ENCODE results near the gene CTNNAL1. TPM values are rescaled to one million over a fixed set of nuclear protein-coding genes. Genes with fewer than 3 reads are reported as not detected.

The CTNNAL1 gene
- total and polyA plus RNA-seq, 2 donors (not counting 1 experiment from before 2014, with no cell fraction given) = 0.04 to 1.5 TPM

DNA sequence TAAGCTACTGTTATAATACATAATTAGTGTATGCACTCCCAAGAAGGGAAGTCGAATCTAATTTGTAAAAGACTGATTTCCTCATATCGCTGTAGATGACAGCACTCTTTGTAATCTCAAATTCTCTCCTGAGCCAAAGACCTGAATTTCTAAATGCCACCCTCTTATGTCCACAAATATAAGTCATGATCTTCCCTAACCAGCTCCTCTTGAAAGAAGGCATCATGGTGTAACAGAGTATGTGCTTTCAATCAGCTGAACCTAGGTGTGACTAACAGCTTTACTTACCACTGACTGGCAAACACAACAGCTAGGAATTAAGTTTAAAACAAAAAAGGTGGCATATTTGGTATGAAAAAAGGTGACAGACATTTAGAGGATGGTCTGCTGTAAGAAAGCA, 34.0 kb upstream of the CTNNAL1 start:
- H3K9me3 Mint-ChIP-seq (ENCODE audit: insufficient read depth) = peaks cover 6% of the 10 kb centered on the region
- no peaks in the 10 kb centered on the region for H4K20me1 ChIP-seq (ENCODE audit: control insufficient read depth, insufficient read depth, low read length, poor library complexity, severe bottlenecking)
- no peaks in the 10 kb centered on the region for H3K4me1 ChIP-seq (ENCODE audit: control insufficient read depth in 2 of 2, insufficient read depth in 2 of 2, low read length in 2 of 2)
- 100% methylated on average over 1 of the region's 2 CpGs for WGBS (ENCODE audit: insufficient coverage)
- no peak overlapping the region for H3K4me2 ChIP-seq (replicated peaks; ENCODE audit: low read depth, low read length, poor library complexity, severe bottlenecking)
- H3K36me3 ChIP-seq (replicated peaks in 1 of 2; ENCODE audit: control extremely low read depth in 1 of 2, control insufficient read depth in 1 of 2, extremely low read depth in 1 of 2, insufficient read depth in 2 of 2, low read length in 1 of 2) = peaks cover 5 to 62% of the 10 kb centered on the region in 2 experiments
- ChIA-PET POLR2A (no interaction called here), CTCF (no interaction called here)
- ATAC-seq (ENCODE audit: low read depth) (no peak), DNase-seq (no peak)
- H3K27ac ChIP-seq (ENCODE audit: low read length in 2 of 2) = no peak overlapping the region
- no peaks in the 10 kb centered on the region for H3K27me3 ChIP-seq (replicated peaks in 1 of 4; ENCODE audit: control extremely low read depth in 1 of 4, control insufficient read depth in 3 of 4, insufficient read depth in 4 of 4, low read length in 3 of 4)
- no peak overlapping the region for H3K27ac Mint-ChIP-seq
- no peak overlapping the region for H3K4me3 ChIP-seq (ENCODE audit: control extremely low read depth in 1 of 5, extremely low read depth in 1 of 5, insufficient read depth in 1 of 5, low read depth in 2 of 5, low read length in 4 of 5)
- no peaks in the 10 kb centered on the region for H3K27me3 Mint-ChIP-seq
- H3K79me2 ChIP-seq (ENCODE audit: control insufficient read depth, insufficient read depth, low read length) = no peaks in the 10 kb centered on the region
- peaks cover 0 to 3% (median 0%) of the 10 kb centered on the region in 3 donors for H3K9me3 ChIP-seq (ENCODE audit: control extremely low read depth in 1 of 3, control insufficient read depth in 2 of 3, insufficient read depth in 1 of 3, low read length in 2 of 3)
- H3K4me3 Mint-ChIP-seq = no peak overlapping the region
- TF ChIP-seq EZH2 (IDR thresholded peaks at IDR 0.05; ENCODE audit: borderline replicate concordance, insufficient read depth, low read depth, low read length, poor library complexity, severe bottlenecking) = no peak
- TF ChIP-seq, protein P1, sequence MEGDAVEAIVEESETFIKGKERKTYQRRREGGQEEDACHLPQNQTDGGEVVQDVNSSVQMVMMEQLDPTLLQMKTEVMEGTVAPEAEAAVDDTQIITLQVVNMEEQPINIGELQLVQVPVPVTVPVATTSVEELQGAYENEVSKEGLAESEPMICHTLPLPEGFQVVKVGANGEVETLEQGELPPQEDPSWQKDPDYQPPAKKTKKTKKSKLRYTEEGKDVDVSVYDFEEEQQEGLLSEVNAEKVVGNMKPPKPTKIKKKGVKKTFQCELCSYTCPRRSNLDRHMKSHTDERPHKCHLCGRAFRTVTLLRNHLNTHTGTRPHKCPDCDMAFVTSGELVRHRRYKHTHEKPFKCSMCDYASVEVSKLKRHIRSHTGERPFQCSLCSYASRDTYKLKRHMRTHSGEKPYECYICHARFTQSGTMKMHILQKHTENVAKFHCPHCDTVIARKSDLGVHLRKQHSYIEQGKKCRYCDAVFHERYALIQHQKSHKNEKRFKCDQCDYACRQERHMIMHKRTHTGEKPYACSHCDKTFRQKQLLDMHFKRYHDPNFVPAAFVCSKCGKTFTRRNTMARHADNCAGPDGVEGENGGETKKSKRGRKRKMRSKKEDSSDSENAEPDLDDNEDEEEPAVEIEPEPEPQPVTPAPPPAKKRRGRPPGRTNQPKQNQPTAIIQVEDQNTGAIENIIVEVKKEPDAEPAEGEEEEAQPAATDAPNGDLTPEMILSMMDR (IDR thresholded peaks at IDR 0.05) = no peak
- H3K4me1 Mint-ChIP-seq = no peaks in the 10 kb centered on the region
- no peak overlapping the region for H3K9ac ChIP-seq (ENCODE audit: low read length)
- no peak overlapping the region for H2AFZ ChIP-seq (ENCODE audit: insufficient read depth, low read depth, low read length, poor library complexity, severe bottlenecking)
- intact Hi-C loops (cut with micrococcal nuclease) = no loop called here

DNA sequence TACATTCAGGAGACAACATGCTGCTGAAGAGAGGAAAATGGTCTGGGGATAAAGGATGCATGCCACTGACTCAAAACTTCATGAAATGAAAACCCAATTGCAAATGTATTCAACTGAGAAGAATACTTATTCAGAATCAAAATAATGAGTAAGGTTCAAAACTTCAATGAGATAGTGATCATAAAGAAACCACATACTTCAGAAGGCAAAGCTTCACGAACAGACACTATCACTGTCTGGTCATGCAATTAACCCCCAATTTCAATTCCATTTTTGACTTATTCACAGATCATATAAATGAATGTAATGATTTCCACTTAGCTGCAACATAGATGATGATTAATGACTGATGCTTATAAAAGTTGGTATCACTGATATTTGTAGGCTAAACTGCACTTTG, 33.0 kb upstream of the CTNNAL1 start:
- no peak for TF ChIP-seq EZH2 (IDR thresholded peaks at IDR 0.05; ENCODE audit: borderline replicate concordance, insufficient read depth, low read depth, low read length, poor library complexity, severe bottlenecking)
- TF ChIP-seq, protein P1 (IDR thresholded peaks at IDR 0.05) = no peak
- Histone ChIP-seq H3K27ac (ENCODE audit: low read length in 2 of 2) (no peak overlapping the region), H3K36me3 (replicated peaks in 1 of 2; ENCODE audit: control extremely low read depth in 1 of 2, control insufficient read depth in 1 of 2, extremely low read depth in 1 of 2, insufficient read depth in 2 of 2, low read length in 1 of 2) (peaks cover 5 to 57% of the 10 kb centered on the region in 2 experiments), H2AFZ (ENCODE audit: insufficient read depth, low read depth, low read length, poor library complexity, severe bottlenecking) (no peak overlapping the region), H3K4me3 (ENCODE audit: control extremely low read depth in 1 of 5, extremely low read depth in 1 of 5, insufficient read depth in 1 of 5, low read depth in 2 of 5, low read length in 4 of 5) (no peak overlapping the region), H3K9ac (ENCODE audit: low read length) (no peak overlapping the region), H3K27me3 (replicated peaks in 1 of 4; ENCODE audit: control extremely low read depth in 1 of 4, control insufficient read depth in 3 of 4, insufficient read depth in 4 of 4, low read length in 3 of 4) (no peaks in the 10 kb centered on the region), H3K9me3 (ENCODE audit: control extremely low read depth in 1 of 3, control insufficient read depth in 2 of 3, insufficient read depth in 1 of 3, low read length in 2 of 3) (peaks cover 0 to 3% (median 0%) of the 10 kb centered on the region in 3 donors), H4K20me1 (ENCODE audit: control insufficient read depth, insufficient read depth, low read length, poor library complexity, severe bottlenecking) (no peaks in the 10 kb centered on the region), H3K79me2 (ENCODE audit: control insufficient read depth, insufficient read depth, low read length) (no peaks in the 10 kb centered on the region), H3K4me1 (ENCODE audit: control insufficient read depth in 2 of 2, insufficient read depth in 2 of 2, low read length in 2 of 2) (no peaks in the 10 kb centered on the region), H3K4me2 (replicated peaks; ENCODE audit: low read depth, low read length, poor library complexity, severe bottlenecking) (no peak overlapping the region)
- peaks cover 6% of the 10 kb centered on the region for H3K9me3 Mint-ChIP-seq (ENCODE audit: insufficient read depth)
- H3K27me3 Mint-ChIP-seq = no peaks in the 10 kb centered on the region
- no peak for ATAC-seq (ENCODE audit: low read depth)
- H3K27ac Mint-ChIP-seq = no peak overlapping the region
- ChIA-PET CTCF (interaction anchor here (1.1 kb wide), 1 partner anchor 32 kb away, joined by 3 read pairs; no protein-coding TSS in a partner anchor), POLR2A (no interaction called here)
- no CpG with 5 or more reads among the region's 1 CpG for WGBS (ENCODE audit: insufficient coverage)
- no peak overlapping the region for H3K4me3 Mint-ChIP-seq
- DNase-seq = no peak
- intact Hi-C loops (cut with micrococcal nuclease) = no loop called here
- H3K4me1 Mint-ChIP-seq = no peaks in the 10 kb centered on the region
